NCI-H187 (cell line): ENCODE measurements around the gene STK32C.
A peak's percentile ranks its signal among the peaks of the same experiment; 100 is the strongest.

Experiments
- DNase-seq, 2 experiments: peaks; one replicate each; lab custom pipeline; 2025; lab: John Stamatoyannopoulos, UW

The STK32C gene

GRCh38 chr10:132265890-132266496, 41.8 kb downstream of the STK32C start:
- DNase-seq = no peak

- no peak for DNase-seq
These were observed 42.5 kb downstream of the STK32C start for GRCh38 chr10:132264966-132265889.

- DNase-seq = no peak
These were observed 43.3 kb downstream of the STK32C start for GRCh38 chr10:132264306-132264950.

GRCh38 chr10:132263866-132264265, 43.9 kb downstream of the STK32C start:
- DNase-seq = no peak

- no peak for DNase-seq
These were observed 47.9 kb downstream of the STK32C start for GRCh38 chr10:132259702-132260482.

- no peak for DNase-seq
These were observed 49.3 kb downstream of the STK32C start for GRCh38 chr10:132258423-132258822.

GRCh38 chr10:132257907-132258306, 49.8 kb downstream of the STK32C start:
- DNase-seq = no peak

- DNase-seq = no peak
These were observed 50.5 kb downstream of the STK32C start for GRCh38 chr10:132257271-132257670.

GRCh38 chr10:132256866-132257265, 50.9 kb downstream of the STK32C start:
- DNase-seq = no peak

- no peak for DNase-seq
These were observed 52.0 kb downstream of the STK32C start for GRCh38 chr10:132255489-132256344.

GRCh38 chr10:132254841-132255240, 52.9 kb downstream of the STK32C start:
- DNase-seq = no peak

- DNase-seq = no peak
These were observed 54.6 kb downstream of the STK32C start for GRCh38 chr10:132253092-132253687.

- no peak for DNase-seq
These were observed 55.3 kb downstream of the STK32C start for GRCh38 chr10:132252412-132252811.

- DNase-seq = no peak
These were observed 55.8 kb downstream of the STK32C start for GRCh38 chr10:132251928-132252327.

- DNase-seq = no peak
These were observed 57.0 kb downstream of the STK32C start for GRCh38 chr10:132250481-132251475.

GRCh38 chr10:132249824-132250375, 57.9 kb downstream of the STK32C start:
- DNase-seq = no peak

GRCh38 chr10:132249226-132249724, 58.5 kb downstream of the STK32C start:
- no peak for DNase-seq

GRCh38 chr10:132248455-132249225, 59.1 kb downstream of the STK32C start:
- peak; percentile 31 to 46 for DNase-seq
